Measurements from ENCODE around the gene PTPRT.

DNA sequence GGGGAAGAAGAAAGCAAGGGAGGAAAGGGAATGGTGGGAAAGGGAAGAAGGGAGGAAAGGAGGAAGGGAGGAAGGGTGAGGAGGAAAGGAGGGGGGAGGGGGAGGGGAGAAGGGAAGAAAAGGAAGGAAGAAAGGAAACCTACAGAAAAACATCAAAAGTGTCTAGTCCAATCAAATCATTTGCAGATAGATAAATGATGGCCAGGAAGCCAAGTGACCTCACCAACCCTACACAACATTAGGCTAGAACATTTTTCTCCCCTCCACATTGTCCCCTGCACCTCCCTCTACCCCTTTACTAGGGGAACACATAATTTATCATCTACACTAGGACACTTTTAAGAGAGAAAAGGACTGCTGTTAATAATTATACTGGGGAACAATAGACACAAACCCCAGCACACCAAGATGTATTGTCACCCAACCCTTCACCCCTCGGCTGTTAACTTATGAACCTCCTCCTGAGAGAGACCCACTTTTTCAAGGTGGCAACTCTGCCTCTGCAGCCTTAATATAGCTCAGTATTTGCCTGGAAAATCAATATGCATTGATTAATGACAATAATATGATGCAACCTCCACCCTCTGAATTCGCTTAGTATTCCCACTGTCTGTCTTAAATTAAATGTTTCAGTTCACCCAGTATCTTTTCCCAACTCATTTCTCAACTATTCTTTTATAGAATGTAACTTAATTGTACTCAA is 231.2 kb downstream of the PTPRT start:
- TF ChIP-seq, protein P1, sequence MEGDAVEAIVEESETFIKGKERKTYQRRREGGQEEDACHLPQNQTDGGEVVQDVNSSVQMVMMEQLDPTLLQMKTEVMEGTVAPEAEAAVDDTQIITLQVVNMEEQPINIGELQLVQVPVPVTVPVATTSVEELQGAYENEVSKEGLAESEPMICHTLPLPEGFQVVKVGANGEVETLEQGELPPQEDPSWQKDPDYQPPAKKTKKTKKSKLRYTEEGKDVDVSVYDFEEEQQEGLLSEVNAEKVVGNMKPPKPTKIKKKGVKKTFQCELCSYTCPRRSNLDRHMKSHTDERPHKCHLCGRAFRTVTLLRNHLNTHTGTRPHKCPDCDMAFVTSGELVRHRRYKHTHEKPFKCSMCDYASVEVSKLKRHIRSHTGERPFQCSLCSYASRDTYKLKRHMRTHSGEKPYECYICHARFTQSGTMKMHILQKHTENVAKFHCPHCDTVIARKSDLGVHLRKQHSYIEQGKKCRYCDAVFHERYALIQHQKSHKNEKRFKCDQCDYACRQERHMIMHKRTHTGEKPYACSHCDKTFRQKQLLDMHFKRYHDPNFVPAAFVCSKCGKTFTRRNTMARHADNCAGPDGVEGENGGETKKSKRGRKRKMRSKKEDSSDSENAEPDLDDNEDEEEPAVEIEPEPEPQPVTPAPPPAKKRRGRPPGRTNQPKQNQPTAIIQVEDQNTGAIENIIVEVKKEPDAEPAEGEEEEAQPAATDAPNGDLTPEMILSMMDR (conservative IDR thresholded peaks at IDR 0.05 in 1 of 2, IDR thresholded peaks at IDR 0.05 in 1 of 2; ENCODE audit: low read depth in 1 of 2, low read length in 2 of 2) = no peak
- TF ChIP-seq EZH2 (IDR thresholded peaks at IDR 0.05; ENCODE audit: low read length, missing control alignments) = no peak
